ENCODE measurements around the gene UFD1.

UFD1 gene

DNA sequence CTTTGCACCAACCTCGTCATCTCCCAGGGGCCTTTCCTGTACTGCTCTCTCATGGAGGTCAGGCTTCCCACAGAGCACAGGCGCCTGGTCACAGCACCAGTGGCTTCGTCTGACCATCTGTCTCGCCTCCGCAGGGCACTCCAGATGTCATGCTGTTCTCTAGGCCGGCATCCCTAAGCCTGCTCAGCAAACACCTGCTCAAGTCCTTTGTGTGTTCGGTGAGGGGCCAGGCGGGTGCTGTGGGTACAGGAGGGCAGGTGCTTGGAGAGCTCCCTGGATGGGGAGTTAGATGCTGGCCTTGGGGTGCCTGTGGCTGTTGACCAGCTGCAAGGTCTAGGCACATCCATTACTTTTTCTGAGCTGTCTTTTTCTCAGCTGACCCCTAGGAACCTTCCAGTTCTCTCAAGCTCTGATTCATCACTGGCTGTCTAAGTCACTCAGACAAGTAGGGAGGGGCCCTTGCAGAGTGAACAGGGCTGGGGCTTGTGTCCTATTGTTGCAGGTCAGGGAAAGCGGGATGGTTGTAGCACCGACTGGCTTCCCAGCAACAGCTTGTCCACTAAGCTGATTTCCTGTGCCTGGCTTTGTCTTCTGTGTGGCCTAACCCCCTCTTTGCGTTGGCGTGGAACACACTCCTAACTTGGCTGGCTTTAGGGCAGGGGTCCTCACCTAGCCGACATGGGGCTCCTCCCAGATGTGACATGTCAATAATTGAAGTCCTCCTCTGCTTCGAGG is 36.0 kb upstream of the UFD1 start:
- no peak overlapping the region for H3K27ac ChIP-seq
- no peak for TF ChIP-seq ZFX (IDR thresholded peaks at IDR 0.05; ENCODE audit: borderline replicate concordance)
- TF ChIP-seq, protein P1, sequence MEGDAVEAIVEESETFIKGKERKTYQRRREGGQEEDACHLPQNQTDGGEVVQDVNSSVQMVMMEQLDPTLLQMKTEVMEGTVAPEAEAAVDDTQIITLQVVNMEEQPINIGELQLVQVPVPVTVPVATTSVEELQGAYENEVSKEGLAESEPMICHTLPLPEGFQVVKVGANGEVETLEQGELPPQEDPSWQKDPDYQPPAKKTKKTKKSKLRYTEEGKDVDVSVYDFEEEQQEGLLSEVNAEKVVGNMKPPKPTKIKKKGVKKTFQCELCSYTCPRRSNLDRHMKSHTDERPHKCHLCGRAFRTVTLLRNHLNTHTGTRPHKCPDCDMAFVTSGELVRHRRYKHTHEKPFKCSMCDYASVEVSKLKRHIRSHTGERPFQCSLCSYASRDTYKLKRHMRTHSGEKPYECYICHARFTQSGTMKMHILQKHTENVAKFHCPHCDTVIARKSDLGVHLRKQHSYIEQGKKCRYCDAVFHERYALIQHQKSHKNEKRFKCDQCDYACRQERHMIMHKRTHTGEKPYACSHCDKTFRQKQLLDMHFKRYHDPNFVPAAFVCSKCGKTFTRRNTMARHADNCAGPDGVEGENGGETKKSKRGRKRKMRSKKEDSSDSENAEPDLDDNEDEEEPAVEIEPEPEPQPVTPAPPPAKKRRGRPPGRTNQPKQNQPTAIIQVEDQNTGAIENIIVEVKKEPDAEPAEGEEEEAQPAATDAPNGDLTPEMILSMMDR (IDR thresholded peaks at IDR 0.05), result no peak

DNA sequence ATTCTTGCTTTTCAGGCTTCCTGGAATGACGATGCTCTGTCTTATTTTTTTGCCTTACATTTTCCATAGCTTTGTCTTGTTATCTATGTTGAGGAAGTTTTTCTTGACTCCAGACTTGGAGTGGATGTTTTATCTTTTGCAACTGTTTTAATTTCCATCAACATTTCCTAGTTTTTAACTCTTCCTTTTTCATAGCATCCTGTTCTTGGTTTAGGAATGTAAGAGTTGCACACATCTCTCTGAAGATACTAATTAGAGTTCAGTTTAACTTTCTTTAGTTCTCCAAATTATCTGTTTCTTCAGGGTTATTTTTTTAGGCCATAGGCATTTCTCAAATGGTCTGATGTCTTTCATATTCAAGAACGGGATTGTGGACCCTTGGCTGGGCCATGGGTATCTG is 34.8 kb upstream of the UFD1 start:
- no peak for TF ChIP-seq ZFX (IDR thresholded peaks at IDR 0.05; ENCODE audit: borderline replicate concordance)
- TF ChIP-seq, protein P1 (IDR thresholded peaks at IDR 0.05), result no peak

DNA sequence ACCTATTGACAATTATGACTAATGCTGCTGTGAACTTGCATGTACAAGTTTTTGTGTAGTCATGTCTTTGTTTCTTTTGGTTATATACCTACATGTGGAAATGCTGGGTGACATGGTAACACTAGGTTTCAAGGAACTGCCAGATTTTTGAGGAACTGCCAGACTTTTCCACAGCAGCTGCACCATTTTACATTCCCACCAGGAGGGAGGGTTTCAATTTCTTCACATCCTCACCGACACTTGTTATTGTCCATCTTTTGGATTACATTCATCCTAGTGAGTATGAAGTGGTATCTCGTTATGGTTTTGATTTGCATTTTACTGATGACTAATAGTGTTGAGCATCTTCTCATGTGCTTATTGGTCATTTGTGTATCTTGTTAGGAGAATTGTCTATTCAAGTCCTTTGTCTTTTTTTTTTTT is 31.9 kb upstream of the UFD1 start:
- no peak overlapping the region for H3K27ac ChIP-seq
- TF ChIP-seq ZFX (IDR thresholded peaks at IDR 0.05; ENCODE audit: borderline replicate concordance), result no peak
- TF ChIP-seq, protein P1 (IDR thresholded peaks at IDR 0.05), result no peak

More for the DNA sequence above, 34.8 kb upstream of the UFD1 start:
- no peak overlapping the region for H3K27ac ChIP-seq

DNA sequence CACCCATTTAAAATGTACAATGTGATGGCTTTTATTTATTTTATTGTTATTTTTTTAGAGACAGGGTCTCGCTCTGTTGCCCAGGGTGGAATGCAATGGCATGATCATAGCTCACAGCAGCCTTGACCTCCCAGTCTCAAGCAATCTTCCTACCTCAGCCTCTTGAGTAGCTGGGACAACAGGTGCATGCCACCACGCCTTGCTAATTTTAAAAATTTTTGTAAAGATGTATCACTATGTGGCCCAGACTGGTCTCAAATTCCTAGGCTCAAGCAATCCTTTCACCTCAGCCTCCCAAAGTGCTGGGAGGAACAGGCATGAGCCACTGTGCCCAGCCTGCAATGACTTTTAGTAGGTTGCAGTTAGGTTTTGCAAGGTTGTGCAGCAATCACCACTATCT is 30.9 kb upstream of the UFD1 start:
- TF ChIP-seq, protein P1 (IDR thresholded peaks at IDR 0.05), result no peak
- no peak for TF ChIP-seq ZFX (IDR thresholded peaks at IDR 0.05; ENCODE audit: borderline replicate concordance)

DNA sequence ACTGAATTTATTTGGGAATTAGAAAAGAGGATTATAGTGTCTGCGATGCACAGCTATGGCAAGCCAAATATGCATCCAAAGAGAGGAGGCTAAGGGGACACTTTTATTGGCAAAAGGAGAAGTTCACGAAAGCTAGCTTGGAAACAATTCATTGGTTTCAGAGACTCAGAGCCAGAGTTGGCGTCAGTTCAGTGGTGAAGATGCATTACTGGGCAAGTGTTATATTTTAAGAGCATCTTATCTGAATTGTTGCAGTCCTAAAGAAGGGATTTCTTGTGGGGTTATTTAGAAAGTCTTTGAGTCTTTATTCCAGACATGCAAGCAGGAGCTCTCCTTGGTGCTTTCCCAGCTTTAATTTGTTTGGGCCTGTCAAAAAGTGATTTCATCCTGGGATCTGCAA is 30.2 kb upstream of the UFD1 start:
- no peak overlapping the region for H3K27ac ChIP-seq
- no peak for TF ChIP-seq ZFX (IDR thresholded peaks at IDR 0.05; ENCODE audit: borderline replicate concordance)
- TF ChIP-seq, protein P1 (IDR thresholded peaks at IDR 0.05), result no peak

More for the DNA sequence above, 30.9 kb upstream of the UFD1 start:
- H3K27ac ChIP-seq, result no peak overlapping the region

DNA sequence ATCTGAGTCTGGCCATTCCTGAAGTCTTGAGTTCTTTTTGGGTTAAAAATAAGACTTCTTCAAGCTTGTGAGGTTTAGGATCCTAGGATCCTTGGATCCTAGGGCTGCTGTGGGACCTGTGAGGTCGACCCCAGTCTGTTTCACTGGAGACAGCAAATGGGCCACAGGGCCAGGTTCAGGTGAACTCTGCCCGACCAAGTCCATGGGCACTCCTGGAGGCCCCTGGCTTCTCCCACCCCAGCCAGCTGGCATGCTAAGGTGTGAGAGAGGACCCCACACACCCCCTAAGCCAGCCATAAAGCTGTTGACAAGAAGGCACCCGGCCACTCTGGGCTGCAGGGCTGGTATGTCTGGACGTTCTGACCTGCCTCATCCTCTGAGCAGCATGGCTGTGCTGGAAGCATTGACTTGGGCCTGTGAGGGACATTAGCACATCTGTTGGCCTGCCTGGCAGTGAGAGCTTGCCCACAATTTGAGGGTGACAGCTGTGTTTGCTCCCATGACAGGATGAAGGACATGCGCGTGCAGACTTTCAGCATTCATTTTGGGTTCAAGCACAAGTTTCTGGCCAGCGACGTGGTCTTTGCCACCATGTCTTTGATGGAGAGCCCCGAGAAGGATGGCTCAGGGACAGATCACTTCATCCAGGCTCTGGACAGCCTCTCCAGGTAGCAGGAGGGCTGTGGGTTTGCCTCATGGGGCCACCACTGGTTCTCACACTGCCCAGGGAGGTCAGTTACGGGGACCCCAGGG is 29.2 kb upstream of the UFD1 start:
- H3K27ac ChIP-seq, result no peak overlapping the region
- TF ChIP-seq, protein P1 (IDR thresholded peaks at IDR 0.05), result no peak
- TF ChIP-seq ZFX (IDR thresholded peaks at IDR 0.05; ENCODE audit: borderline replicate concordance), result no peak

DNA sequence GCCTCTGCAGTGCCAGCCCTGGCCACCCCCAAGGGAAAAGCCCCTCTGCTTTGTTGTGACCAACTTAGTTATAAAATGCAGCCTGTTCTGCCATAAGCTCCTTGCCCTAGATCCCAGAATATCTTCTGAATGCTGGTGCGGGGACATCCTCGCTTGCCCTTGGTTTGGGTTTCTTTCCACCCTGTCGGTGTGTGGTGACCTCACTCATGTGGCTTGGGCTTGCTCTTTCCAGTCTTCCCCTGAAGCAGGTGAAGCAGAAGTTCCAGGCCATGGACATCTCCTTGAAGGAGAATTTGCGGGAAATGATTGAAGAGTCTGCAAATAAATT is 28.5 kb upstream of the UFD1 start:
- no peak overlapping the region for H3K27ac ChIP-seq
- TF ChIP-seq, protein P1 (IDR thresholded peaks at IDR 0.05), result no peak
- no peak for TF ChIP-seq ZFX (IDR thresholded peaks at IDR 0.05; ENCODE audit: borderline replicate concordance)

Data from 22Rv1 (cell line).